NT2/D1 (cell line): ENCODE results near the gene ORC5.

Source experiments
- YY1 ChIP-seq: IDR thresholded peaks from 2 replicates; pipeline ENCODE4 v1.6.1; 2011; ENCODE audit not compliant: insufficient read length, insufficient read depth
- ZNF274 ChIP-seq: IDR thresholded peaks from 2 replicates; pipeline ENCODE4 v1.6.1; 2011; ENCODE audit warnings: mild to moderate bottlenecking, low read depth, low read length

- TF ChIP-seq YY1: no peak
- TF ChIP-seq ZNF274: no peak
Observed at GRCh38 chr7:104241538-104242209, 33.9 kb upstream of the ORC5 start.
